B cell (primary cell): ENCODE data around the gene NR4A3.

Source experiments
- CTCF ChIP-seq: fragments of 200-600 bp; IDR thresholded peaks from one replicate; pipeline ENCODE4 v1.8.0; 2022; ENCODE audit warnings: antibody characterized with exemption, mild to moderate bottlenecking
- EZH2 ChIP-seq: IDR thresholded peaks from 2 replicates; pipeline ENCODE4 v1.6.1; 2012; ENCODE audit warnings: borderline replicate concordance, low read depth, mild to moderate bottlenecking, moderate library complexity, low read length; ENCODE audit not compliant: insufficient read depth, poor library complexity, severe bottlenecking

DNA sequence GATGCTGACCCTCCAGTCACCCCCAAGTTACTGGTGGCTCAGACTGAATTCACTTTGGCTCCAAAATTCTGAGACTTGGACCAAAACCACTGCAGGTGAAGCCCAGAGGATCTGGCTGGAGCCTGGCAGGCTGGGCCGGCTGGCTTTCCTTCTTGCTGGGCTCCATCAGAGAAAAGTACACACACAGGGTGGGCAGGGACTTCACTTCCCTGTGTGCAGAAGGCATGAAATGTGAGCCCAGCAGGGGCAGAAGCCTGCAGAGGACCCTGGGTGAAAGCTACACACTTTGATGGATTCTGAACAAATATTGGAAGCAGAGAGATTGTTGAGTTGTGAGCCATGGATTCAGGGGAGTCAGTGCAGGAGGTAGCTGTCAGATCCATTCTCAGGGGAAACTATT lies 18.4 kb downstream of the NR4A3 start:
- TF ChIP-seq CTCF (no peak), EZH2 (no peak)
